Kidney glomerular epithelial cell (primary cell): ENCODE results near the gene CARD19.

ENCODE experiments used
- DNase-seq: peaks from one replicate; lab custom pipeline; 2025; lab: John Stamatoyannopoulos, UW

The CARD19 gene

GRCh38 chr9:93120846-93121315 lies 24.9 kb downstream of the CARD19 start:
- DNase-seq: no peak

- DNase-seq: no peak
Measured at GRCh38 chr9:93121316-93122241, 25.6 kb downstream of the CARD19 start.

- no peak for DNase-seq
Measured at GRCh38 chr9:93122721-93123221, 26.8 kb downstream of the CARD19 start.

- no peak for DNase-seq
Measured at GRCh38 chr9:93123561-93124283, 27.7 kb downstream of the CARD19 start.

- DNase-seq: no peak
Measured at GRCh38 chr9:93124793-93125192, 28.8 kb downstream of the CARD19 start.

GRCh38 chr9:93125331-93125894 lies 29.4 kb downstream of the CARD19 start:
- DNase-seq: no peak

GRCh38 chr9:93126151-93126781 lies 30.2 kb downstream of the CARD19 start:
- no peak for DNase-seq

GRCh38 chr9:93126825-93127368 lies 30.9 kb downstream of the CARD19 start:
- peak; percentile 48 for DNase-seq

- DNase-seq: no peak
Measured at GRCh38 chr9:93127395-93127911, 31.4 kb downstream of the CARD19 start.

GRCh38 chr9:93128011-93128714 lies 32.1 kb downstream of the CARD19 start:
- no peak for DNase-seq

GRCh38 chr9:93128715-93129224 lies 32.8 kb downstream of the CARD19 start:
- DNase-seq: no peak

GRCh38 chr9:93129286-93129685 lies 33.3 kb downstream of the CARD19 start:
- no peak for DNase-seq

GRCh38 chr9:93129691-93130500 lies 33.9 kb downstream of the CARD19 start:
- no peak for DNase-seq

- DNase-seq: no peak
Measured at GRCh38 chr9:93130861-93131481, 35.0 kb downstream of the CARD19 start.

- no peak for DNase-seq
Measured at GRCh38 chr9:93131599-93132286, 35.7 kb downstream of the CARD19 start.

- peak; percentile 18 for DNase-seq
Measured at GRCh38 chr9:93132287-93132927, 36.4 kb downstream of the CARD19 start.

- peak; percentile 48 for DNase-seq
Measured at GRCh38 chr9:93132946-93133680, 37.1 kb downstream of the CARD19 start.

GRCh38 chr9:93133681-93134014 lies 37.6 kb downstream of the CARD19 start:
- DNase-seq: peak; percentile 48
